ENCODE results near the gene GPX4. TPM values are rescaled to one million over a fixed set of nuclear protein-coding genes. Genes with fewer than 3 reads are reported as not detected.
"Not testable (repeated sequence)": the region's sequence is repeated elsewhere in the genome, so short reads cannot be mapped to it uniquely, and the experiment has no call there.

The GPX4 gene
- total and polyA plus RNA-seq, 2 donors = 194 to 546 TPM

- H3K27me3 ChIP-seq (ENCODE audit: control insufficient read depth in 2 of 2, insufficient read depth in 1 of 2, low read length in 1 of 2) = no peaks in the 10 kb centered on the region
- H3K27ac ChIP-seq (ENCODE audit: low read depth in 1 of 2, low read length in 1 of 2) = no peak overlapping the region
- DNase-seq (ENCODE audit: low read depth in 6 of 9, low spot score in 9 of 9) = no peak
- no peak overlapping the region for H3K4me3 ChIP-seq (ENCODE audit: low read length in 2 of 2)
- no peaks in the 10 kb centered on the region for H3K9me3 ChIP-seq (ENCODE audit: control insufficient read depth in 2 of 2, insufficient read depth in 1 of 2, low read length in 1 of 2)
- peaks cover 56 to 85% of the 10 kb centered on the region in 2 donors for H3K36me3 ChIP-seq (ENCODE audit: control insufficient read depth in 2 of 2, insufficient read depth in 2 of 2, low read length in 1 of 2)
- WGBS = 98% methylated on average over 18 of the region's 18 CpGs
- peaks cover 3 to 11% of the 10 kb centered on the region in 2 donors for H3K4me1 ChIP-seq (ENCODE audit: control insufficient read depth in 2 of 2, insufficient read depth in 2 of 2, low read length in 2 of 2)
Observed at GRCh38 chr19:1110809-1111640, 7.2 kb downstream of the GPX4 start.

- Histone ChIP-seq H3K4me1 (ENCODE audit: control insufficient read depth in 2 of 2, insufficient read depth in 2 of 2, low read length in 2 of 2) (peaks cover 3 to 11% of the 10 kb centered on the region in 2 donors), H3K27me3 (ENCODE audit: control insufficient read depth in 2 of 2, insufficient read depth in 1 of 2, low read length in 1 of 2) (no peaks in the 10 kb centered on the region), H3K36me3 (ENCODE audit: control insufficient read depth in 2 of 2, insufficient read depth in 2 of 2, low read length in 1 of 2) (peaks cover 55 to 85% of the 10 kb centered on the region in 2 donors), H3K4me3 (ENCODE audit: low read length in 2 of 2) (no peak overlapping the region), H3K9me3 (ENCODE audit: control insufficient read depth in 2 of 2, insufficient read depth in 1 of 2, low read length in 1 of 2) (no peaks in the 10 kb centered on the region), H3K27ac (ENCODE audit: low read depth in 1 of 2, low read length in 1 of 2) (no peak overlapping the region)
- 98% methylated on average over 18 of the region's 18 CpGs for WGBS
- no peak for DNase-seq (ENCODE audit: low read depth in 6 of 9, low spot score in 9 of 9)
Observed at GRCh38 chr19:1111641-1112267, 8.0 kb downstream of the GPX4 start.

- Histone ChIP-seq H3K36me3 (ENCODE audit: control insufficient read depth in 2 of 2, insufficient read depth in 2 of 2, low read length in 1 of 2) (peaks cover 55 to 85% of the 10 kb centered on the region in 2 donors), H3K9me3 (ENCODE audit: control insufficient read depth in 2 of 2, insufficient read depth in 1 of 2, low read length in 1 of 2) (no peaks in the 10 kb centered on the region), H3K4me3 (ENCODE audit: low read length in 2 of 2) (no peak overlapping the region), H3K27ac (ENCODE audit: low read depth in 1 of 2, low read length in 1 of 2) (no peak overlapping the region), H3K27me3 (ENCODE audit: control insufficient read depth in 2 of 2, insufficient read depth in 1 of 2, low read length in 1 of 2) (no peaks in the 10 kb centered on the region), H3K4me1 (ENCODE audit: control insufficient read depth in 2 of 2, insufficient read depth in 2 of 2, low read length in 2 of 2) (peaks cover 3 to 11% of the 10 kb centered on the region in 2 donors)
- WGBS = 94% methylated on average over 71 of the region's 71 CpGs
- no peak for DNase-seq (ENCODE audit: low read depth in 6 of 9, low spot score in 9 of 9)
Observed at GRCh38 chr19:1112268-1113029, 8.7 kb downstream of the GPX4 start.

- Histone ChIP-seq H3K4me3 (ENCODE audit: low read length in 2 of 2) (peak overlapping the region in 1 of 2 donors; percentile 31), H3K9me3 (ENCODE audit: control insufficient read depth in 2 of 2, insufficient read depth in 1 of 2, low read length in 1 of 2) (no peaks in the 10 kb centered on the region), H3K27me3 (ENCODE audit: control insufficient read depth in 2 of 2, insufficient read depth in 1 of 2, low read length in 1 of 2) (no peaks in the 10 kb centered on the region), H3K27ac (ENCODE audit: low read depth in 1 of 2, low read length in 1 of 2) (no peak overlapping the region), H3K4me1 (ENCODE audit: control insufficient read depth in 2 of 2, insufficient read depth in 2 of 2, low read length in 2 of 2) (peaks cover 3 to 11% of the 10 kb centered on the region in 2 donors), H3K36me3 (ENCODE audit: control insufficient read depth in 2 of 2, insufficient read depth in 2 of 2, low read length in 1 of 2) (peaks cover 62 to 85% of the 10 kb centered on the region in 2 donors)
- peak; percentile 58 to 87 (median 79) for DNase-seq (ENCODE audit: low read depth in 6 of 9, low spot score in 9 of 9)
- WGBS = 46% methylated on average over 44 of the region's 44 CpGs
Observed at GRCh38 chr19:1113030-1113985, 9.5 kb downstream of the GPX4 start.

- Histone ChIP-seq H3K27ac (ENCODE audit: low read depth in 1 of 2, low read length in 1 of 2) (no peak overlapping the region), H3K4me1 (ENCODE audit: control insufficient read depth in 2 of 2, insufficient read depth in 2 of 2, low read length in 2 of 2) (peaks cover 3 to 11% of the 10 kb centered on the region in 2 donors), H3K36me3 (ENCODE audit: control insufficient read depth in 2 of 2, insufficient read depth in 2 of 2, low read length in 1 of 2) (peaks cover 61 to 87% of the 10 kb centered on the region in 2 donors), H3K9me3 (ENCODE audit: control insufficient read depth in 2 of 2, insufficient read depth in 1 of 2, low read length in 1 of 2) (no peaks in the 10 kb centered on the region), H3K4me3 (ENCODE audit: low read length in 2 of 2) (no peak overlapping the region), H3K27me3 (ENCODE audit: control insufficient read depth in 2 of 2, insufficient read depth in 1 of 2, low read length in 1 of 2) (no peaks in the 10 kb centered on the region)
- whole genome bisulfite sequencing = 97% methylated on average over 25 of the region's 25 CpGs
- no peak for DNase-seq (ENCODE audit: low read depth in 6 of 9, low spot score in 9 of 9)
Observed at GRCh38 chr19:1113986-1114483, 10.2 kb downstream of the GPX4 start.

GRCh38 chr19:1114728-1115127, 10.9 kb downstream of the GPX4 start:
- DNase-seq (ENCODE audit: low read depth in 6 of 9, low spot score in 9 of 9); H3K4me3 ChIP-seq (ENCODE audit: low read length in 2 of 2); H3K27ac ChIP-seq (ENCODE audit: low read depth in 1 of 2, low read length in 1 of 2); H3K27me3 ChIP-seq (ENCODE audit: control insufficient read depth in 2 of 2, insufficient read depth in 1 of 2, low read length in 1 of 2); H3K9me3 ChIP-seq (ENCODE audit: control insufficient read depth in 2 of 2, insufficient read depth in 1 of 2, low read length in 1 of 2): not testable (repeated sequence)
- Histone ChIP-seq H3K36me3 (ENCODE audit: control insufficient read depth in 2 of 2, insufficient read depth in 2 of 2, low read length in 1 of 2) (peaks cover 66 to 87% of the 10 kb centered on the region in 2 donors), H3K4me1 (ENCODE audit: control insufficient read depth in 2 of 2, insufficient read depth in 2 of 2, low read length in 2 of 2) (peaks cover 3 to 11% of the 10 kb centered on the region in 2 donors)
- WGBS = 97% methylated on average over 9 of the region's 9 CpGs

- Histone ChIP-seq H3K9me3 (ENCODE audit: control insufficient read depth in 2 of 2, insufficient read depth in 1 of 2, low read length in 1 of 2) (no peaks in the 10 kb centered on the region), H3K27me3 (ENCODE audit: control insufficient read depth in 2 of 2, insufficient read depth in 1 of 2, low read length in 1 of 2) (no peaks in the 10 kb centered on the region), H3K27ac (ENCODE audit: low read depth in 1 of 2, low read length in 1 of 2) (no peak overlapping the region), H3K36me3 (ENCODE audit: control insufficient read depth in 2 of 2, insufficient read depth in 2 of 2, low read length in 1 of 2) (peaks cover 68 to 85% of the 10 kb centered on the region in 2 donors), H3K4me3 (ENCODE audit: low read length in 2 of 2) (no peak overlapping the region), H3K4me1 (ENCODE audit: control insufficient read depth in 2 of 2, insufficient read depth in 2 of 2, low read length in 2 of 2) (peaks cover 3 to 11% of the 10 kb centered on the region in 2 donors)
- no peak for DNase-seq (ENCODE audit: low read depth in 6 of 9, low spot score in 9 of 9)
- 97% methylated on average over 35 of the region's 35 CpGs for WGBS
Observed at GRCh38 chr19:1115646-1116420, 12.0 kb downstream of the GPX4 start.
